HepG2 (cell line): ENCODE measurements around the gene ADD2. TPM values are rescaled to one million over a fixed set of nuclear protein-coding genes. Genes with fewer than 3 reads are reported as not detected.

Source experiments
- ATAC-seq: fragments of 200-7000 bp; cut with Tn5 transposase; 3 replicates; pipeline ENCODE4 v1.9.1; 2020; ENCODE audit warnings: mild to moderate bottlenecking, moderate library complexity
- BruUV-seq: library from RNA; stranded (reverse); fragments of 400-500 nt; replicated peaks from 2 replicates; lab custom pipeline; 2021; lab: Mats Ljungman, UMichigan
- CTCF ChIA-PET: fragments of 300-600 bp; formaldehyde crosslinking; extraction: SDS; loops from one replicate; lab custom pipeline; 2021; ENCODE audit warnings: low total read pairs, inconsistent platforms, low intra/inter-chr PET ratio; lab: Yijun Ruan, JAX
- POLR2A ChIA-PET: fragments of 350-600 bp; sonication (Branson Sonifier 250); formaldehyde crosslinking; loops from one replicate; lab custom pipeline; 2020; ENCODE audit warnings: antibody characterized with exemption, inconsistent platforms; lab: Yijun Ruan, JAX
- DNase-seq: peaks from one replicate; pipeline ENCODE4 v3.0.0-alpha.2; 2015; ENCODE audit warnings: low spot score
- FAIRE-seq: peaks from 3 replicates; lab custom pipeline; 2011; peaks lifted over from hg19 to GRCh38; lab: Jason Lieb, UNC
- H2AFZ ChIP-seq: one replicate; pipeline ENCODE4 v1.6.1; 2011; ENCODE audit warnings: low read length, inconsistent platforms
- H3K27ac ChIP-seq: fragments of 300-600 bp; 3 replicates; pipeline ENCODE4 v1.8.0; 2011; ENCODE audit warnings: mixed run types, mild to moderate bottlenecking, mixed read lengths, low read length, inconsistent platforms; ENCODE audit not compliant: insufficient read depth; ENCODE audit errors: extremely low read length
- H3K27me3 ChIP-seq, 2 experiments: fragments of 200-600 bp in 1 of 2; 2 replicates in 1 of 2; 3 replicates in 1 of 2; pipeline versions ENCODE4 v1.6.0 to v1.8.0; 2011; ENCODE audit warnings: low read length in 2 of 2, mild to moderate bottlenecking in 2 of 2, moderate library complexity in 2 of 2, inconsistent platforms in 1 of 2; ENCODE audit not compliant: insufficient read depth in 2 of 2, control insufficient read depth in 1 of 2
- H3K36me3 ChIP-seq, 2 experiments: fragments of 200-600 bp in 1 of 2; replicated peaks in 1 of 2; 2 replicates in 1 of 2; 3 replicates in 1 of 2; pipeline versions ENCODE4 v1.5.1 to v1.8.0; 2011; ENCODE audit warnings: low read length in 2 of 2, inconsistent platforms in 1 of 2; ENCODE audit not compliant: insufficient read depth in 2 of 2, control insufficient read depth in 1 of 2
- H3K4me1 ChIP-seq: 2 replicates; pipeline ENCODE4 v1.5.1; 2012; ENCODE audit warnings: low read length, inconsistent platforms; ENCODE audit not compliant: insufficient read depth
- H3K4me2 ChIP-seq: 2 replicates; pipeline ENCODE4 v1.6.0; 2011; ENCODE audit warnings: low read depth, low read length, inconsistent platforms
- H3K4me3 ChIP-seq, 3 experiments: fragments of 200-600 bp in 1 of 3; sonication (generic), shearing (Covaris generic) in 1 of 3; replicated peaks in 1 of 3; 2 replicates each; pipeline ENCODE4 v1.5.1; 2011 to 2016; ENCODE audit warnings: low read length in 3 of 3, inconsistent platforms in 2 of 3, low read depth in 2 of 3, mild to moderate bottlenecking in 2 of 3, control low read depth in 1 of 3, mixed read lengths in 1 of 3; ENCODE audit not compliant: insufficient read depth in 1 of 3
- H3K79me2 ChIP-seq: one replicate; pipeline ENCODE4 v1.6.1; 2011; ENCODE audit warnings: low read length, inconsistent platforms; ENCODE audit not compliant: insufficient read depth
- H3K9ac ChIP-seq: 2 replicates; pipeline ENCODE4 v1.6.0; 2011; ENCODE audit warnings: mild to moderate bottlenecking, low read depth, low read length, inconsistent platforms; ENCODE audit not compliant: insufficient read depth
- H3K9me3 ChIP-seq: 2 replicates; pipeline ENCODE4 v1.5.1; 2012; ENCODE audit warnings: mild to moderate bottlenecking, low read length
- H4K20me1 ChIP-seq: 2 replicates; pipeline ENCODE4 v1.6.0; 2011; ENCODE audit warnings: inconsistent platforms, mild to moderate bottlenecking, low read length, moderate library complexity; ENCODE audit not compliant: insufficient read depth
- DMAP1 ChIP-seq: IDR thresholded peaks from 2 replicates; pipeline ENCODE4 v1.6.1; 2016
- DNMT1 ChIP-seq: sonication (generic); formaldehyde crosslinking; IDR thresholded peaks from 2 replicates; pipeline ENCODE4 v1.5.1; 2020; ENCODE audit warnings: mild to moderate bottlenecking, missing genetic modification reagents
- GPN1 ChIP-seq: sonication (generic); formaldehyde crosslinking; IDR thresholded peaks from 2 replicates; pipeline ENCODE4 v1.5.1; 2020; ENCODE audit warnings: missing genetic modification reagents, borderline replicate concordance
- HOXA5 ChIP-seq: sonication (generic); formaldehyde crosslinking; IDR thresholded peaks from 2 replicates; pipeline ENCODE4 v1.4.0; 2020; ENCODE audit warnings: missing genetic modification reagents
- IKZF1 ChIP-seq: fragments of 450-650 bp; IDR thresholded peaks from 2 replicates; pipeline ENCODE4 v1.7.1; 2016
- MED8 ChIP-seq: sonication (generic); formaldehyde crosslinking; IDR thresholded peaks from 2 replicates; pipeline ENCODE4 v1.8.1; 2023; ENCODE audit warnings: mild to moderate bottlenecking, missing genetic modification reagents; ENCODE audit not compliant: insufficient replicate concordance
- PTBP1 ChIP-seq: fragments of 200-400 bp; formaldehyde crosslinking; IDR thresholded peaks from 2 replicates; pipeline ENCODE4 v1.6.1; 2018; ENCODE audit warnings: low read length, low read depth; ENCODE audit not compliant: poor library complexity, severe bottlenecking
- SMARCE1 ChIP-seq: fragments of 450-650 bp; IDR thresholded peaks from 2 replicates; pipeline ENCODE4 v1.6.1; 2017; ENCODE audit warnings: borderline replicate concordance
- TGIF2 ChIP-seq: IDR thresholded peaks from 2 replicates; pipeline ENCODE4 v1.6.1; 2016; ENCODE audit warnings: control low read depth, missing compliant biosample characterization
- THYN1 ChIP-seq: sonication (generic); formaldehyde crosslinking; IDR thresholded peaks from 2 replicates; pipeline ENCODE4 v1.8.1; 2023; ENCODE audit warnings: low read depth, mild to moderate bottlenecking, moderate library complexity, missing genetic modification reagents, borderline replicate concordance
- ZNF253 ChIP-seq: sonication (generic); formaldehyde crosslinking; IDR thresholded peaks from 2 replicates; pipeline ENCODE4 v1.8.0; 2022; ENCODE audit warnings: mild to moderate bottlenecking, missing genetic modification reagents, borderline replicate concordance
- ZNF773 ChIP-seq: sonication (generic); formaldehyde crosslinking; IDR thresholded peaks from 2 replicates; pipeline ENCODE4 v1.4.0; 2020; ENCODE audit warnings: missing genetic modification reagents, borderline replicate concordance
- ZNF841 ChIP-seq: sonication (generic); formaldehyde crosslinking; IDR thresholded peaks from 2 replicates; pipeline ENCODE4 v1.8.1; 2023; ENCODE audit warnings: missing genetic modification reagents, borderline replicate concordance
- ZNF879 ChIP-seq: sonication (generic); formaldehyde crosslinking; IDR thresholded peaks from 2 replicates; pipeline ENCODE4 v1.8.1; 2023; ENCODE audit warnings: missing genetic modification reagents
- ZSCAN22 ChIP-seq: sonication (generic); formaldehyde crosslinking; IDR thresholded peaks from 2 replicates; pipeline ENCODE4 v1.4.0; 2020; ENCODE audit warnings: mild to moderate bottlenecking, missing genetic modification reagents
- WGBS: methylation state at CpG from one replicate; pipeline ENCODE4 v1.1.6; 2017; ENCODE audit warnings: low lambda C conversion rate; 5-methylcytosine and 5-hydroxymethylcytosine counted together
- in situ Hi-C: cut with HindIII; loops from 2 replicates; pipeline ENCODE4 v1.10.0; 2017; ENCODE audit warnings: low pct_unique_long_range_greater_than_20kb; ENCODE audit not compliant: extremely low pct_ligation_motif_present
- intact Hi-C: fragments of 100-400 bp; cut with micrococcal nuclease; formaldehyde crosslinking; loops from one replicate; pipeline ENCODE4 v1.10.0; 2022; ENCODE audit not compliant: unreplicated experiment
- polyA plus RNA-seq, 8 experiments: library from polyadenylated mRNA; depleted of rRNA in 3 of 8; stranded (reverse) in 7 of 8; unstranded in 1 of 8; fragments of >200 nt; fragmentation: Illumina TruSeq in 4 of 8; extraction: Trizol in 4 of 8; gene quantifications; 2 replicates each; pipeline versions ENCODE4 v1.2.1 to v1.2.3, GENCODE V29; 2011 to 2016; ENCODE audit warnings: low read depth in 4 of 8, missing spikeins in 1 of 8, mixed read lengths in 1 of 8; ENCODE audit not compliant: insufficient read depth in 1 of 8
- total RNA-seq, 5 experiments: library from RNA; depleted of rRNA; stranded (reverse); fragments of >200 nt; fragmentation: Illumina TruSeq; extraction: Trizol; gene quantifications; 2 replicates each; pipeline ENCODE4 v1.2.3, GENCODE V29; 2016; ENCODE audit warnings: low read depth in 1 of 5
- TF ChIP-seq, protein P1 (sequence below): sonication (generic); formaldehyde crosslinking; IDR thresholded peaks from 2 replicates; pipeline ENCODE4 v1.4.0; 2020; ENCODE audit warnings: mild to moderate bottlenecking, missing genetic modification reagents
- TF ChIP-seq, protein P2 (sequence below): sonication (generic); formaldehyde crosslinking; IDR thresholded peaks from 2 replicates; pipeline ENCODE4 v1.9.0; 2021; ENCODE audit warnings: missing genetic modification reagents, borderline replicate concordance
- TF ChIP-seq, protein P3 (sequence below): sonication (generic); formaldehyde crosslinking; IDR thresholded peaks from 2 replicates; pipeline ENCODE4 v1.4.0; 2020; ENCODE audit warnings: mild to moderate bottlenecking, missing genetic modification reagents
- TF ChIP-seq, protein P4 (sequence below): sonication (generic); formaldehyde crosslinking; IDR thresholded peaks from 2 replicates; pipeline ENCODE4 v1.4.0; 2020; ENCODE audit warnings: missing genetic modification reagents, borderline replicate concordance
- TF ChIP-seq, protein P5 (sequence below): sonication (generic); formaldehyde crosslinking; IDR thresholded peaks from 2 replicates; pipeline ENCODE4 v1.5.0; 2020; ENCODE audit warnings: mild to moderate bottlenecking, missing genetic modification reagents

ADD2 gene
- total and polyA plus RNA-seq, 2 of the 13 experiments (the other 11 are each of a cell fraction or from before 2014, with no cell fraction given) = 0.05 to 0.13 TPM

DNA sequence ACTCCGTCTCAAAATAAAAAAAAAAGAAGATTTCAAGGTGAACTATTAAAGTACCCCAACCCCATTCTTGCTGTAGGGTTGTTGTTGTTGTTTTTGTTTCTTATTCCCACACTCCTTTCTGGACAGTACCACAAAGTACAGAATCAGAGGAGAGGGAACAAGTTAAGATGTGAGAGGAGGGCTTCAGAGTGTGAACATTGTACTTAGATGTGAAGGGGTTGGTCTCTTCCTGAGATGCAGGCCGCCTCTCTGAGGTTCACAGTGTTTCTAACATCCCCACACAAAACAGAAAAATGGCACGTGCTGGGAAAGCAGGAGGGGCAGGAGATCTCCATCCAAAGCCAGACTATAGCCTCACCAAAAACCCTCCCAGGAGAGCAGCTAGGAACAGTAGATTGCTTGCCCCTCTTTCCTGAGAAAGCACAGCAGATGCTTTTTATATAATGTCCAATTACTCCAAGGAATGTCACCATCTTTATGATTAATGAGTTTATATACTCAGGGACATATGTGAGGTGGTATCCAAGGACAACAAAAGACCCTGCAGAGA lies 22.6 kb downstream of the ADD2 start:
- H2AFZ ChIP-seq = no peak overlapping the region
- H3K9me3 ChIP-seq = no peaks in the 10 kb centered on the region
- no peaks in the 10 kb centered on the region for H4K20me1 ChIP-seq
- CTCF ChIA-PET = no interaction called here
- WGBS = 11% methylated on average over 3 of the region's 3 CpGs
- BruUV-seq = no TSS peak
- no peaks in the 10 kb centered on the region for H3K36me3 ChIP-seq
- intact Hi-C loops (no loop called here), in situ Hi-C loops (no loop called here)
- TF ChIP-seq SMARCE1 (no peak), ZNF879 (CRISPR knock-in tag) (no peak), TGIF2 (CRISPR knock-in tag) (no peak), DMAP1 (CRISPR knock-in tag) (no peak), PTBP1 (no peak), ZNF841 (CRISPR knock-in tag) (no peak), THYN1 (CRISPR knock-in tag) (no peak), ZNF773 (CRISPR knock-in tag) (no peak), MED8 (CRISPR knock-in tag) (no peak), HOXA5 (CRISPR knock-in tag) (no peak), GPN1 (no peak), ZSCAN22 (CRISPR knock-in tag) (no peak), IKZF1 (no peak), DNMT1 (CRISPR knock-in tag) (no peak), ZNF253 (CRISPR knock-in tag) (no peak)
- TF ChIP-seq, protein P1, sequence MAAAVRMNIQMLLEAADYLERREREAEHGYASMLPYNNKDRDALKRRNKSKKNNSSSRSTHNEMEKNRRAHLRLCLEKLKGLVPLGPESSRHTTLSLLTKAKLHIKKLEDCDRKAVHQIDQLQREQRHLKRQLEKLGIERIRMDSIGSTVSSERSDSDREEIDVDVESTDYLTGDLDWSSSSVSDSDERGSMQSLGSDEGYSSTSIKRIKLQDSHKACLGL (CRISPR knock-in tag) = no peak
- TF ChIP-seq, protein P2, sequence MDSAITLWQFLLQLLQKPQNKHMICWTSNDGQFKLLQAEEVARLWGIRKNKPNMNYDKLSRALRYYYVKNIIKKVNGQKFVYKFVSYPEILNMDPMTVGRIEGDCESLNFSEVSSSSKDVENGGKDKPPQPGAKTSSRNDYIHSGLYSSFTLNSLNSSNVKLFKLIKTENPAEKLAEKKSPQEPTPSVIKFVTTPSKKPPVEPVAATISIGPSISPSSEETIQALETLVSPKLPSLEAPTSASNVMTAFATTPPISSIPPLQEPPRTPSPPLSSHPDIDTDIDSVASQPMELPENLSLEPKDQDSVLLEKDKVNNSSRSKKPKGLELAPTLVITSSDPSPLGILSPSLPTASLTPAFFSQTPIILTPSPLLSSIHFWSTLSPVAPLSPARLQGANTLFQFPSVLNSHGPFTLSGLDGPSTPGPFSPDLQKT (CRISPR knock-in tag) = no peak
- TF ChIP-seq, protein P3, sequence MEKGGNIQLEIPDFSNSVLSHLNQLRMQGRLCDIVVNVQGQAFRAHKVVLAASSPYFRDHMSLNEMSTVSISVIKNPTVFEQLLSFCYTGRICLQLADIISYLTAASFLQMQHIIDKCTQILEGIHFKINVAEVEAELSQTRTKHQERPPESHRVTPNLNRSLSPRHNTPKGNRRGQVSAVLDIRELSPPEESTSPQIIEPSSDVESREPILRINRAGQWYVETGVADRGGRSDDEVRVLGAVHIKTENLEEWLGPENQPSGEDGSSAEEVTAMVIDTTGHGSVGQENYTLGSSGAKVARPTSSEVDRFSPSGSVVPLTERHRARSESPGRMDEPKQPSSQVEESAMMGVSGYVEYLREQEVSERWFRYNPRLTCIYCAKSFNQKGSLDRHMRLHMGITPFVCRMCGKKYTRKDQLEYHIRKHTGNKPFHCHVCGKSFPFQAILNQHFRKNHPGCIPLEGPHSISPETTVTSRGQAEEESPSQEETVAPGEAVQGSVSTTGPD (CRISPR knock-in tag) = no peak
- TF ChIP-seq, protein P4, sequence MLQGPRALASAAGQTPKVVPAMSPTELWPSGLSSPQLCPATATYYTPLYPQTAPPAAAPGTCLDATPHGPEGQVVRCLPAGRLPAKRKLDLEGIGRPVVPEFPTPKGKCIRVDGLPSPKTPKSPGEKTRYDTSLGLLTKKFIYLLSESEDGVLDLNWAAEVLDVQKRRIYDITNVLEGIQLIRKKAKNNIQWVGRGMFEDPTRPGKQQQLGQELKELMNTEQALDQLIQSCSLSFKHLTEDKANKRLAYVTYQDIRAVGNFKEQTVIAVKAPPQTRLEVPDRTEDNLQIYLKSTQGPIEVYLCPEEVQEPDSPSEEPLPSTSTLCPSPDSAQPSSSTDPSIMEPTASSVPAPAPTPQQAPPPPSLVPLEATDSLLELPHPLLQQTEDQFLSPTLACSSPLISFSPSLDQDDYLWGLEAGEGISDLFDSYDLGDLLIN (CRISPR knock-in tag) = no peak
- TF ChIP-seq, protein P5, sequence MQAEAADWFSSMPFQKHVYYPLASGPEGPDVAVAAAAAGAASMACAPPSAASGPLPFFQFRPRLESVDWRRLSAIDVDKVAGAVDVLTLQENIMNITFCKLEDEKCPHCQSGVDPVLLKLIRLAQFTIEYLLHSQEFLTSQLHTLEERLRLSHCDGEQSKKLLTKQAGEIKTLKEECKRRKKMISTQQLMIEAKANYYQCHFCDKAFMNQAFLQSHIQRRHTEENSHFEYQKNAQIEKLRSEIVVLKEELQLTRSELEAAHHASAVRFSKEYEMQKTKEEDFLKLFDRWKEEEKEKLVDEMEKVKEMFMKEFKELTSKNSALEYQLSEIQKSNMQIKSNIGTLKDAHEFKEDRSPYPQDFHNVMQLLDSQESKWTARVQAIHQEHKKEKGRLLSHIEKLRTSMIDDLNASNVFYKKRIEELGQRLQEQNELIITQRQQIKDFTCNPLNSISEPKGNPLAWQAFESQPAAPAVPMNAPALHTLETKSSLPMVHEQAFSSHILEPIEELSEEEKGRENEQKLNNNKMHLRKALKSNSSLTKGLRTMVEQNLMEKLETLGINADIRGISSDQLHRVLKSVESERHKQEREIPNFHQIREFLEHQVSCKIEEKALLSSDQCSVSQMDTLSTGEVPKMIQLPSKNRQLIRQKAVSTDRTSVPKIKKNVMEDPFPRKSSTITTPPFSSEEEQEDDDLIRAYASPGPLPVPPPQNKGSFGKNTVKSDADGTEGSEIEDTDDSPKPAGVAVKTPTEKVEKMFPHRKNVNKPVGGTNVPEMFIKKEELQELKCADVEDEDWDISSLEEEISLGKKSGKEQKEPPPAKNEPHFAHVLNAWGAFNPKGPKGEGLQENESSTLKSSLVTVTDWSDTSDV (CRISPR knock-in tag) = no peak
- POLR2A ChIA-PET = no interaction called here
- H3K79me2 ChIP-seq = no peaks in the 10 kb centered on the region
- H3K4me2 ChIP-seq = no peak overlapping the region
- no peaks in the 10 kb centered on the region for H3K4me1 ChIP-seq
- H3K27me3 ChIP-seq = peaks cover 0 to 4% of the 10 kb centered on the region in 2 experiments; a peak in 1 of 5 replicates
- DNase-seq (no peak), FAIRE-seq (no peak), ATAC-seq (no peak)
- no peak overlapping the region for H3K27ac ChIP-seq
- no peak overlapping the region for H3K9ac ChIP-seq
- no peak overlapping the region for H3K4me3 ChIP-seq
